ENCODE measurements around the gene FBXO24.
A peak's percentile ranks its signal among the peaks of the same experiment; 100 is the strongest.

The FBXO24 gene

GRCh38 chr7:100575206-100575631 lies 10.9 kb upstream of the FBXO24 start:
- no peak for DNase-seq

- no peak for DNase-seq
Observed at GRCh38 chr7:100575746-100576383, 10.3 kb upstream of the FBXO24 start.

- DNase-seq, result no peak
Observed at GRCh38 chr7:100576384-100576993, 9.6 kb upstream of the FBXO24 start.

GRCh38 chr7:100577103-100577502 lies 9.0 kb upstream of the FBXO24 start:
- no peak for DNase-seq

- no peak for DNase-seq
Observed at GRCh38 chr7:100577507-100577906, 8.6 kb upstream of the FBXO24 start.

GRCh38 chr7:100578246-100579183 lies 7.6 kb upstream of the FBXO24 start:
- no peak for DNase-seq

- DNase-seq, result no peak
Observed at GRCh38 chr7:100580466-100581283, 5.5 kb upstream of the FBXO24 start.

- DNase-seq, result no peak
Observed at GRCh38 chr7:100582041-100582579, 4.0 kb upstream of the FBXO24 start.

GRCh38 chr7:100582650-100583049 lies 3.5 kb upstream of the FBXO24 start:
- DNase-seq, result no peak

- DNase-seq, result no peak
Observed at GRCh38 chr7:100583132-100584053, 2.7 kb upstream of the FBXO24 start.

- no peak for DNase-seq
Observed at GRCh38 chr7:100584054-100584682, 2.0 kb upstream of the FBXO24 start.

- DNase-seq, result no peak
Observed at GRCh38 chr7:100584683-100585510, 1.2 kb upstream of the FBXO24 start.

GRCh38 chr7:100585511-100586265 lies 440 bp upstream of the FBXO24 start, which contains the start of gene LRCH4:
TSS of gene LRCH4 (minus strand) at chr7:100586129. CDS start at chr7:100586100, 29 bp downstream.
- DNase-seq, result peak; percentile 46

- no peak for DNase-seq
Observed at GRCh38 chr7:100588438-100588837, 2.3 kb downstream of the FBXO24 start.

- no peak for DNase-seq
Observed at GRCh38 chr7:100589341-100589947, 3.3 kb downstream of the FBXO24 start.

GRCh38 chr7:100590077-100590737 lies 4.1 kb downstream of the FBXO24 start:
- no peak for DNase-seq

- DNase-seq, result no peak
Observed at GRCh38 chr7:100591596-100591995, 5.5 kb downstream of the FBXO24 start.

GRCh38 chr7:100595188-100595587 lies 9.1 kb downstream of the FBXO24 start:
- no peak for DNase-seq

All from NCI-H2029 treated with DMSO at 0.1 percent for 48 hours (cell line).